DMS 273 (cell line): ENCODE data around the gene JCAD.
A peak's percentile ranks its signal among the peaks of the same experiment; 100 is the strongest.
"Not testable (repeated sequence)": the region's sequence is repeated elsewhere in the genome, so short reads cannot be mapped to it uniquely, and the experiment has no call there.

Source experiments
- DNase-seq: peaks from one replicate; lab custom pipeline; 2025; ENCODE audit not compliant: unreplicated experiment; lab: John Stamatoyannopoulos, UW

Gene JCAD, protein sequence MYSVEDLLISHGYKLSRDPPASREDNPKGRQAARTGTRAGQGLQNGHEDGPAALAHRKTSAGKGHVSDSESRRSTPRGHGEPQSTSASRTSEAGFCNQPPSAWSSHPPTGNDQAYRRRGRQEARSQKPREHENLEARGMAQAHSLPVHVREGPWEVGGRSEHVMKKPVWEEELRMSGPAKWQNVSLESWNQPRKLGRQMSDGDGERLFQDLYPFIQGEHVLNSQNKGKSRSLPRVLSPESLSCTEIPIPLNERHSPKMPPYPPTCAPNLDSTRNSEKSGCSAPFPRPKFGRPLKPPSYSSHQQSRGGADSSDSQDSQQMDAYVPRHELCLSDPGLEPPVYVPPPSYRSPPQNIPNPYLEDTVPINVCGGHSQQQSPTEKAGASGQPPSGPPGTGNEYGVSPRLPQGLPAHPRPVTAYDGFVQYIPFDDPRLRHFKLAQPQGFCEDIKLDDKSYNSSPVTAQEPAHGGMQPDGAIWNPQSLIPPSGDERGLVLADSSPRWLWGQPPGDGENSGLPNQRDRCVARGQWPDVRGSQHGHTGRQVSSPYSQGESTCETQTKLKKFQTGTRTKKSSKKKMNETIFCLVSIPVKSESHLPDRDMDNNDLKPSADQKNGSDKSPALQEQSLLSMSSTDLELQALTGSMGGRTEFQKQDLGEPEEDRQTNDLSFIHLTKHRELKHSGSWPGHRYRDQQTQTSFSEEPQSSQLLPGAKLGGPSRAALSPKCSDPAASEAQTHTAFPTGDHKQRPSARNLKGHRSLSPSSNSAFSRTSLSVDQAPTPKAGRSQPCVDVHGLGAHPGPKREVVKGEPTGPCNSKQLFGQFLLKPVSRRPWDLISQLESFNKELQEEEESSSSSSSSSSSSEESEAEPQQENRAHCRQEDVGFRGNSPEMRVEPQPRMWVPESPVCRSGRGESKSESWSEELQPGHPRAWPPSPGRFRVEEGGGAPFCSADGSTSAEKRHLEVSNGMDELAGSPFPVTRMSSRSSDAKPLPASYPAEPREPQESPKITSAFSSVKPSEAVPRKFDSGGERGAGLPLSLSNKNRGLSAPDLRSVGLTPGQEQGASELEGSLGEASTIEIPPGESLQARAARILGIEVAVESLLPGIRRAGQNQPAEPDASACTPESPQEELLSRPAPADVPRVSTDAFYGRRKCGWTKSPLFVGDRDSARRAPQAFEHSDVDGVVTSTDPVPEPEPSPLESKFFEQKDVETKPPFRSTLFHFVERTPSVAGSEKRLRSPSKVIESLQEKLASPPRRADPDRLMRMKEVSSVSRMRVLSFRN (N-terminal part only)

GRCh38 chr10:30059209-30060107, at the start of gene JCAD:
JCAD (minus strand) TSS chr10:30059586; CDS start chr10:30047812, 11,774 bp downstream.
- DNase-seq, result peak; percentile 66

DNA sequence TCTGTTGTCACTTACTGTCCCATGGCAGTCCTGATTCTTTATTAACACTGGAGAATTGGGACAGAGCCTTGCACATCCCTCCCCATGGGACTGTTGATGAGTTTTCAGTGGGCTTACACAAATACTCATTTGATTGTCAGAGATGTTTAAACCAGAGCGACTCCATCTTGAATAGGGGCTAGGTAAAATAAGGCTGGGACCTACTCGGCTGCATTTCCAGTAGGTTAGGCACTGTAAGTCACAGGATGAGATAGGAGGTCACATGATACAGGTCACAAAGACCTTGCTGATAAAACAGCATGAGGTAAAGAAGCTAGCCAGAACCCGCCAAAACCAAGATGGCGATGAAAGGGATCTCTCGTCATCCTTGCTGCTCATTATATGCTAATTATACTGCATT, 47.6 kb upstream of the JCAD start:
- DNase-seq, result no peak

- no peak for DNase-seq
These were observed 44.4 kb upstream of the JCAD start for GRCh38 chr10:30103595-30104320.

DNA sequence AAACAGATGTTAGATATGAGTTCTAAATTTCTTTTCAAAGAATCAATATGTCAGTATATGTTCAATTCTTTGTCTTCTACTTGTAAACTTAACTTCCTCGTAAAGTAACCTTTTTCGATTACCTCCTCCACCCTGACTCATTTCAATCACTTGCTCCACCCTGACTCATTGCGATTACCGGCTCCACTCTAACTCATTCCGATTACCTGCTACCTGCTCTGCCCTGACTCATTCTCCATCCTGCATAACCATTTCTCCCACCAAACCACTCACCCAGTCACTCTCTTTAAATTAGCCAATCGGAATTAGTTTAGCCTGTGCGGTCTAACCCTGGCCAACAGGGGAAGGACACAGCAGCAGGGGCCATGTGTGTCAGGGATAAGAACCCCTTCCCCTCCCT, 40.3 kb upstream of the JCAD start:
- not testable (repeated sequence) for DNase-seq

DNA sequence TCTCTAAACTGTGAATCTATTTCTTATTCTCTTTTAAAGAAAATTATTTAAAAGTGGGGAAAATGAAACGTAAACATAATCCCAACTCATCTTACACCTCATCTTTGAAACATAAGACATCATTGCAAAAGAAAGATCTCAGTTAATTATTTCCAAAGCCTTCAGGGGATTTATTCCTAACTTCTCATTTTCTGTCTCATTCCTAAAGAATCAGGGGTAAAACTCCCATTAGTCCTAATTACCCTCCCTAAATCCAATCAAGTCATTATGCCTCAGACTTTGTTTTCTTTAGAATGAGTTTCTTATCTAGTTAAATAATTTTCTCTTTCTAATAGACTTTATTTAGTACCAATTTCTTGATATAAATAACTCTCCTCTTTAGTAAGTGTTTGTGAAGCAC, 39.7 kb upstream of the JCAD start:
- no peak for DNase-seq

GRCh38 chr10:30098629-30099028, 39.2 kb upstream of the JCAD start:
- no peak for DNase-seq

DNA sequence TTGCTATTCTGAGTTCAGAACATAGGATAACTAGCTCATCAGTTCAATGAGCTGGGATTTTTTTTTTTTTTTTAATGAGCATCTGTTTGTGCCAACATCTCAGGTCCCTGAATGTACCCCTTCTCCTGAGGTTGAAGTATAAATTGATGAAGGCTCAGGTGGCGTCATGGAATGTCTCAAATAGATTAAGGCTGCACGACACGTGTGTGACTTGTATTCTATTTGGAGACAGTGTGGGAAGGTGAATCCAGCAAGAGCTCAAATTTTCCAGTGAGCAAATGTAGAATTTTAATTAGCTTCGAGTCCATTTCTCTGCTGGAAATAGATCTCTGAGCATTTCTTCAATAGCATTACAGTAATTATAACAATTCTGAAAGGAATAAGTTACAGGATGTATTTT, 37.2 kb upstream of the JCAD start:
- no peak for DNase-seq

GRCh38 chr10:30095631-30096422, 36.4 kb upstream of the JCAD start:
- DNase-seq, result no peak

- no peak for DNase-seq
These were observed 35.2 kb upstream of the JCAD start for GRCh38 chr10:30094601-30095000.

DNA sequence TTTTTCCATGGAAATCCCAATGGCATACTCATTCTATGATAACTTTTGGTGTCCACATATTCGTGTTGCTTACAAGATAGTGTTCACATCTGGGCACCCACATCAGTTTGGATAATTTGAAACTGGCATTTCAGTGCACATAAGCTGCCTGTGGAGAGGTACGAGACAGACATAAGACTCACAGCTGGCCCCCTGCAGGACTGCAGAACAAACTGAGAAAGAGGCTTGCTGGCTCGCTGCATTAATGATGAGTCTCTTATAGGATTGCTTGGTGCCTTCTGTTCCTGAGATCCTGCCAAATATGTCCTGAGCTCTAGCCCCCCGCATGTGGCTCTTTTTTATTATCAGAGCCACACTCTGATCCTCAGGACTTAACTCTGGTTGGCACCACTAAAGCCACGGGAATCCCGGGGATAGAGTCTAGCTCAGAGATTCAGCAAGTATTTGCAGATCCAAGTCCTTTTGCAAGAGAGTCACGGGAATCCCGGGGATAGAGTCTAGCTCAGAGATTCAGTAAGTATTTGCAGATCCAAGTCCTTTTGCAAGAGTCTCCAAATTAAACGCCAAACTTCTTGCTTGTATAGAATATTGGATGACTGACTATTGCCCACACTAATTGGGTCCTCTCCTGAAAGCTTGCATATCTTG, 34.0 kb upstream of the JCAD start:
- DNase-seq, result peak; percentile 38

- no peak for DNase-seq
These were observed 32.9 kb upstream of the JCAD start for GRCh38 chr10:30092151-30092790.

- DNase-seq, result no peak
These were observed 31.8 kb upstream of the JCAD start for GRCh38 chr10:30091136-30091535.

- no peak for DNase-seq
These were observed 28.8 kb upstream of the JCAD start for GRCh38 chr10:30088178-30088577.

DNA sequence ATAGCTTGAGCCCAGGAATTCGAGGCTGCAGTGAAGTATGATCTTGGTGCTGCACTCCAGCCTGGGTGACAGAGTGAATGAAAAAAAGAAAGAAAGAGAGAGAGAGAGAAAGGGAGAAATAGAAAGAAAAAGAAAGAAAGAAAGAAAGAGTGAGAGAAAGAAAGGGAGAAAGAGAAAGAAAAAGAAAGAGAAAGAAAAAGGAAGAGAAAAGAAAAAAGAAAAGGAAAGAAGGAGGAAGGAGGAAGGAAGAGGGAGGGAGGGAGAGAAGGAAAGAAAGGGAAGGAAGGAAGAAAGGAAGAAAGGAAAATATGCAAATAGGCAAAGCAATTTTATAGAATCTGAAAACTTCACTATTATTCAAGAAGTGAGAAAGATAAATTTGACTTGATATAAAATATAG, 24.5 kb upstream of the JCAD start:
- DNase-seq, result no peak

DNA sequence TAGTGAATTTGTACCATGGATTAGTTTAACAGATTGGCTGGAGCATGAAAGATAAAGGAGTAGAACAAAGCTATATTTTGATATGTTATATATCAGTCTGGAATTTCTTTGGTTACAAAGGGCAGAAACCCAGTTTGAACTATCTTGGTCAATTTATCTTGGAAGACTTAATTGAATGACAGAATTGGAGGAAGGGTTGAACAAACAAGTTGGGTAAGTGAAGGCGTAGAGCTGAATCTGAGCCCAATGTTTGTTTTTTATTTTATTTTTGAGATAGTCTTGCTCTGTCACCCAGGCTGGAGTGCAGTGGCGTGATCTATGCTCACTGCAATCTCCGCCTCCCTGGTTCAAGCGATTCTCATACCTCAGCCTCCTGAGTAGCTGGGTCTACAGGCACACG, 21.8 kb upstream of the JCAD start:
- no peak for DNase-seq

- no peak for DNase-seq
These were observed 20.8 kb upstream of the JCAD start for GRCh38 chr10:30080161-30080560.

GRCh38 chr10:30079408-30079807, 20.0 kb upstream of the JCAD start:
- no peak for DNase-seq

DNA sequence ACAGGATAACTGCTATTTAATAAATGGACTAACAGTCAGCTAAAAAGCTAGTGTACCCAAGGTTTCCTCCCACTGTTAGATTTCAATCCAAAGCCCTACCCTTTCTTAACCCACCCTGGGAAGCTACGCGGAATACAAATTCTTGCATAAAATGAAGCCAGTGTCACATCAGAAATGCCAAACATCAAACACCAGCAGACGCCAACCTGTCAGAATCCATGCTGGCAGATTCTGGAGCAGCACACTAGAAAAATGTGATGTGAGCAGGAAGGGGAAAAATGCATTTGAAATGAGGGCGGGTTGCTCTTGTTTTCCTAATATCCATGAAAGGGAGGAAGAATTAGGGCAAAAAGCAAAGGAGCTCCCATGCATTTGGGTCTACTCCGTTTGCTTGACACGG, 16.1 kb upstream of the JCAD start:
- no peak for DNase-seq
